Measurements from ENCODE around the gene CDCA7. TPM values are rescaled to one million over a fixed set of nuclear protein-coding genes. Genes with fewer than 3 reads are reported as not detected.

The CDCA7 gene
- total and polyA plus RNA-seq, 2 of the 13 experiments (the other 11 are each of a cell fraction or from before 2014, with no cell fraction given) = 46.2 to 57.8 TPM

DNA sequence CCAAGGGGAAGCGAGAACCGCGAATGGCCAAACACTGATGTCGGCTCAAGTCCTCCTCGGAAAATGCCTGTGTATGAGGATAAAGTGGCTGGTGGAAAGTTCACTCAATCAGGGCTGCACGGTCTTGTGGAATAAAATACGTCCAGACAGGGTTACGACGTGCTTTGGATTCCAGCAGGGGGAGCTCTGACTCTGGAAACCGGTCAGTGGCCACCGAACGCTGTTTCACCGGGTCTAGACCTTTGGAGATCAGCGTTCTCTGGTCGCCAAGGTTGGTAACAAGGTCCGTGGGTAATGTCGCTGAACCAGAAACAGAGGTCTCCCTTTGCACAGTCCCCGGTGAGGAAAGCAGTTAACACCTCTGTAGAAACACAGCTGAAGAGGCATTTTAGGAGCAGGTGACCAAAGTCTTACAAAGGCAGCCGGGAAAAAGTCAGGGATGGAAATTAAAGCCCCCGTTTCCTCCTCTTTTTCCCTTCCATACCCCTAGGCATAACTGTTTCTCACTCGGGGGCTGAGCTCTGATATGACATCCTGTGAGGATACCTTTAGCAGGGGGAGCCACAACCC, 47.8 kb downstream of the CDCA7 start (continued):
- TF ChIP-seq, protein P1, sequence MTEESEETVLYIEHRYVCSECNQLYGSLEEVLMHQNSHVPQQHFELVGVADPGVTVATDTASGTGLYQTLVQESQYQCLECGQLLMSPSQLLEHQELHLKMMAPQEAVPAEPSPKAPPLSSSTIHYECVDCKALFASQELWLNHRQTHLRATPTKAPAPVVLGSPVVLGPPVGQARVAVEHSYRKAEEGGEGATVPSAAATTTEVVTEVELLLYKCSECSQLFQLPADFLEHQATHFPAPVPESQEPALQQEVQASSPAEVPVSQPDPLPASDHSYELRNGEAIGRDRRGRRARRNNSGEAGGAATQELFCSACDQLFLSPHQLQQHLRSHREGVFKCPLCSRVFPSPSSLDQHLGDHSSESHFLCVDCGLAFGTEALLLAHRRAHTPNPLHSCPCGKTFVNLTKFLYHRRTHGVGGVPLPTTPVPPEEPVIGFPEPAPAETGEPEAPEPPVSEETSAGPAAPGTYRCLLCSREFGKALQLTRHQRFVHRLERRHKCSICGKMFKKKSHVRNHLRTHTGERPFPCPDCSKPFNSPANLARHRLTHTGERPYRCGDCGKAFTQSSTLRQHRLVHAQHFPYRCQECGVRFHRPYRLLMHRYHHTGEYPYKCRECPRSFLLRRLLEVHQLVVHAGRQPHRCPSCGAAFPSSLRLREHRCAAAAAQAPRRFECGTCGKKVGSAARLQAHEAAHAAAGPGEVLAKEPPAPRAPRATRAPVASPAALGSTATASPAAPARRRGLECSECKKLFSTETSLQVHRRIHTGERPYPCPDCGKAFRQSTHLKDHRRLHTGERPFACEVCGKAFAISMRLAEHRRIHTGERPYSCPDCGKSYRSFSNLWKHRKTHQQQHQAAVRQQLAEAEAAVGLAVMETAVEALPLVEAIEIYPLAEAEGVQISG (CRISPR knock-in tag; IDR thresholded peaks at IDR 0.05) = 0 out of 2 replicates have a peak, but pooled peaks have one; percentile 20
- no peak for TF ChIP-seq ZNF225 (CRISPR knock-in tag; IDR thresholded peaks at IDR 0.05)
- TF ChIP-seq MIXL1 (CRISPR knock-in tag; IDR thresholded peaks at IDR 0.05) = 0 out of 2 replicates have a peak, but pooled peaks have one; percentile 23
- TF ChIP-seq, protein P2, sequence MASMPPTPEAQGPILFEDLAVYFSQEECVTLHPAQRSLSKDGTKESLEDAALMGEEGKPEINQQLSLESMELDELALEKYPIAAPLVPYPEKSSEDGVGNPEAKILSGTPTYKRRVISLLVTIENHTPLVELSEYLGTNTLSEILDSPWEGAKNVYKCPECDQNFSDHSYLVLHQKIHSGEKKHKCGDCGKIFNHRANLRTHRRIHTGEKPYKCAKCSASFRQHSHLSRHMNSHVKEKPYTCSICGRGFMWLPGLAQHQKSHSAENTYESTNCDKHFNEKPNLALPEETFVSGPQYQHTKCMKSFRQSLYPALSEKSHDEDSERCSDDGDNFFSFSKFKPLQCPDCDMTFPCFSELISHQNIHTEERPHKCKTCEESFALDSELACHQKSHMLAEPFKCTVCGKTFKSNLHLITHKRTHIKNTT (CRISPR knock-in tag; IDR thresholded peaks at IDR 0.05) = no peak
- TF ChIP-seq ZNF782 (CRISPR knock-in tag; IDR thresholded peaks at IDR 0.05; ENCODE audit: borderline replicate concordance) = no peak
- TF ChIP-seq ZBTB7B (CRISPR knock-in tag; IDR thresholded peaks at IDR 0.05) = 0 out of 2 replicates have a peak, but pooled peaks have one; percentile 35
- TF ChIP-seq, protein P3, sequence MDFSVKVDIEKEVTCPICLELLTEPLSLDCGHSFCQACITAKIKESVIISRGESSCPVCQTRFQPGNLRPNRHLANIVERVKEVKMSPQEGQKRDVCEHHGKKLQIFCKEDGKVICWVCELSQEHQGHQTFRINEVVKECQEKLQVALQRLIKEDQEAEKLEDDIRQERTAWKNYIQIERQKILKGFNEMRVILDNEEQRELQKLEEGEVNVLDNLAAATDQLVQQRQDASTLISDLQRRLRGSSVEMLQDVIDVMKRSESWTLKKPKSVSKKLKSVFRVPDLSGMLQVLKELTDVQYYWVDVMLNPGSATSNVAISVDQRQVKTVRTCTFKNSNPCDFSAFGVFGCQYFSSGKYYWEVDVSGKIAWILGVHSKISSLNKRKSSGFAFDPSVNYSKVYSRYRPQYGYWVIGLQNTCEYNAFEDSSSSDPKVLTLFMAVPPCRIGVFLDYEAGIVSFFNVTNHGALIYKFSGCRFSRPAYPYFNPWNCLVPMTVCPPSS (IDR thresholded peaks at IDR 0.05) = no peak

Measured in HepG2 (cell line).